H1 (cell line): Measurements from ENCODE around the gene PTPA. TPM values are rescaled to one million over a fixed set of nuclear protein-coding genes. Genes with fewer than 3 reads are reported as not detected.
A peak's percentile ranks its signal among the peaks of the same experiment; 100 is the strongest.

Source experiments
- CTCF ChIA-PET: fragments of 300-600 bp; sonication (Branson Sonifier 250); formaldehyde crosslinking; loops from one replicate; lab custom pipeline; 2021; ENCODE audit not compliant: partially characterized antibody; lab: Charles Lee
- POLR2A ChIA-PET: fragments of 300-600 bp; sonication (Branson Sonifier 250); formaldehyde crosslinking; loops from one replicate; lab custom pipeline; 2021; ENCODE audit warnings: inconsistent platforms; ENCODE audit not compliant: partially characterized antibody; lab: Charles Lee
- DNase-seq, 2 experiments: peaks; one replicate each; pipeline versions ENCODE4 v3.0.0 to v3.0.0-alpha.2; 2010 to 2022; ENCODE audit warnings: low spot score in 2 of 2, low read depth in 1 of 2, mixed read lengths in 1 of 2
- FAIRE-seq: peaks from 2 replicates; lab custom pipeline; 2011; peaks lifted over from hg19 to GRCh38; lab: Jason Lieb, UNC
- H2AFZ ChIP-seq: 2 replicates; pipeline ENCODE4 v1.8.1; 2012; ENCODE audit warnings: low read length, inconsistent platforms
- H2AK5ac ChIP-seq: 2 replicates; pipeline ENCODE4 v1.6.1; 2013; ENCODE audit warnings: low read depth, low read length
- H2BK120ac ChIP-seq: replicated peaks from 2 replicates; pipeline ENCODE3; 2013; ENCODE audit warnings: low read depth, low read length, inconsistent platforms
- H2BK12ac ChIP-seq: 2 replicates; pipeline ENCODE4 v1.6.1; 2013; ENCODE audit warnings: low read depth, low read length
- H2BK15ac ChIP-seq: 2 replicates; pipeline ENCODE4 v1.6.1; 2013; ENCODE audit warnings: low read length
- H2BK20ac ChIP-seq: 2 replicates; pipeline ENCODE4 v1.6.1; 2013; ENCODE audit warnings: low read length
- H2BK5ac ChIP-seq: 2 replicates; pipeline ENCODE4 v1.6.1; 2013; ENCODE audit warnings: low read depth, low read length
- H3K14ac ChIP-seq: 2 replicates; pipeline ENCODE4 v1.6.1; 2013; ENCODE audit warnings: inconsistent platforms; ENCODE audit not compliant: insufficient read length
- H3K18ac ChIP-seq: 2 replicates; pipeline ENCODE4 v1.6.1; 2013; ENCODE audit warnings: low read length; ENCODE audit errors: extremely low read depth
- H3K23ac ChIP-seq: 2 replicates; pipeline ENCODE4 v1.6.1; 2013; ENCODE audit warnings: inconsistent platforms; ENCODE audit not compliant: insufficient read length
- H3K23me2 ChIP-seq: 2 replicates; pipeline ENCODE4 v1.6.1; 2013; ENCODE audit warnings: low read depth, low read length
- H3K27ac ChIP-seq: 2 replicates; pipeline ENCODE4 v1.6.1; 2011; ENCODE audit warnings: low read depth, low read length, inconsistent platforms
- H3K27me3 ChIP-seq, 4 experiments: replicated peaks in 1 of 4; 1 replicate in 1 of 4; 2 replicates in 3 of 4; pipeline versions ENCODE4 v1.6.1 to v1.8.1; 2011 to 2013; ENCODE audit warnings: low read length in 3 of 4, mild to moderate bottlenecking in 3 of 4, inconsistent platforms in 2 of 4, mixed read lengths in 2 of 4, moderate library complexity in 1 of 4; ENCODE audit not compliant: control insufficient read depth in 3 of 4, insufficient read depth in 3 of 4; ENCODE audit errors: extremely low read depth in 1 of 4
- H3K36me3 ChIP-seq, 4 experiments: 2 replicates each; pipeline versions ENCODE4 v1.6.1 to v1.8.1; 2011 to 2013; ENCODE audit warnings: mild to moderate bottlenecking in 4 of 4, low read length in 3 of 4, moderate library complexity in 2 of 4, control low read depth in 1 of 4, inconsistent platforms in 1 of 4; ENCODE audit not compliant: insufficient read depth in 4 of 4, control insufficient read depth in 2 of 4
- H3K4ac ChIP-seq: replicated peaks from 2 replicates; pipeline ENCODE3; 2013; ENCODE audit warnings: low read length, low read depth, mixed read lengths, inconsistent platforms; ENCODE audit not compliant: insufficient read length
- H3K4me1 ChIP-seq, 4 experiments: replicated peaks in 1 of 4; 1 replicate in 1 of 4; 2 replicates in 3 of 4; pipeline versions ENCODE4 v1.6.1 to v1.8.1; 2011 to 2013; ENCODE audit warnings: low read length in 3 of 4, inconsistent platforms in 2 of 4, mixed read lengths in 1 of 4; ENCODE audit not compliant: insufficient read depth in 4 of 4, control insufficient read depth in 3 of 4
- H3K4me2 ChIP-seq, 2 experiments: 2 replicates each; pipeline versions ENCODE4 v1.6.1 to v1.8.1; 2011 to 2013; ENCODE audit warnings: low read depth in 2 of 2, low read length in 2 of 2, control low read depth in 1 of 2, inconsistent platforms in 1 of 2, mild to moderate bottlenecking in 1 of 2; ENCODE audit not compliant: insufficient read depth in 1 of 2
- H3K4me3 ChIP-seq, 4 experiments: fragments of 200-600, 300-600 bp in 1 of 4; sonication (generic), shearing (Covaris generic), sonication (Bioruptor Twin) in 1 of 4; 2 replicates each; pipeline versions ENCODE4 v1.5.1 to v1.8.1; 2011 to 2016; ENCODE audit warnings: low read length in 4 of 4, low read depth in 3 of 4, control low read depth in 2 of 4, inconsistent platforms in 2 of 4, mild to moderate bottlenecking in 2 of 4, mixed read lengths in 1 of 4, moderate library complexity in 1 of 4; ENCODE audit not compliant: insufficient read depth in 2 of 4; ENCODE audit errors: extremely low read depth in 1 of 4
- H3K56ac ChIP-seq: replicated peaks from 2 replicates; pipeline ENCODE3; 2013; ENCODE audit warnings: low read depth, mild to moderate bottlenecking, mixed read lengths, low read length, inconsistent platforms; ENCODE audit not compliant: insufficient read length
- H3K79me1 ChIP-seq: 2 replicates; pipeline ENCODE4 v1.6.1; 2013; ENCODE audit warnings: low read depth, low read length, control low read depth
- H3K79me2 ChIP-seq, 2 experiments: 2 replicates each; pipeline versions ENCODE4 v1.6.1 to v1.8.1; 2012 to 2013; ENCODE audit warnings: low read length in 2 of 2, mild to moderate bottlenecking in 2 of 2, inconsistent platforms in 1 of 2; ENCODE audit not compliant: insufficient read depth in 2 of 2, control insufficient read depth in 1 of 2
- H3K9ac ChIP-seq, 4 experiments: replicated peaks in 1 of 4; 1 replicate in 1 of 4; 2 replicates in 3 of 4; pipeline versions ENCODE4 v1.6.1 to v1.8.1; 2011 to 2013; ENCODE audit warnings: low read depth in 3 of 4, low read length in 3 of 4, control low read depth in 2 of 4, mild to moderate bottlenecking in 2 of 4, moderate library complexity in 2 of 4, inconsistent platforms in 1 of 4; ENCODE audit errors: extremely low read depth in 1 of 4
- H3K9me3 ChIP-seq, 2 experiments: 2 replicates each; pipeline versions ENCODE4 v1.6.1 to v1.8.1; 2012 to 2013; ENCODE audit warnings: mild to moderate bottlenecking in 2 of 2, moderate library complexity in 2 of 2, control low read depth in 1 of 2, inconsistent platforms in 1 of 2, low read depth in 1 of 2, low read length in 1 of 2, mixed read lengths in 1 of 2; ENCODE audit not compliant: insufficient read depth in 2 of 2
- H4K20me1 ChIP-seq, 2 experiments: replicated peaks in 1 of 2; 2 replicates each; pipeline versions ENCODE3 to v1.8.1; 2011 to 2013; ENCODE audit warnings: inconsistent platforms in 2 of 2, low read length in 2 of 2, mild to moderate bottlenecking in 1 of 2; ENCODE audit not compliant: insufficient read depth in 2 of 2, control insufficient read depth in 1 of 2
- H4K5ac ChIP-seq: 2 replicates; pipeline ENCODE4 v1.6.1; 2013; ENCODE audit warnings: low read length, low read depth, mixed read lengths, inconsistent platforms; ENCODE audit not compliant: insufficient read length
- H4K8ac ChIP-seq: 2 replicates; pipeline ENCODE4 v1.8.0; 2013; ENCODE audit warnings: mild to moderate bottlenecking, moderate library complexity, low read length, inconsistent platforms; ENCODE audit not compliant: insufficient read depth; ENCODE audit errors: extremely low read depth
- H4K91ac ChIP-seq: replicated peaks from 2 replicates; pipeline ENCODE3; 2013; ENCODE audit warnings: low read length, mixed read lengths, inconsistent platforms; ENCODE audit not compliant: insufficient read length
- CTBP2 ChIP-seq: IDR thresholded peaks from 2 replicates; pipeline ENCODE4 v1.7.0; 2011; ENCODE audit warnings: borderline replicate concordance, mild to moderate bottlenecking, moderate library complexity, mixed read lengths, low read length; ENCODE audit not compliant: insufficient read depth, insufficient read length
- EGR1 ChIP-seq: IDR thresholded peaks from 2 replicates; pipeline ENCODE4 v1.6.1; 2011; ENCODE audit warnings: low read depth, low read length, borderline replicate concordance
- EP300 ChIP-seq, 2 experiments: IDR thresholded peaks; 1 replicate in 1 of 2; 2 replicates in 1 of 2; pipeline ENCODE4 v1.6.1; 2011 to 2012; ENCODE audit warnings: low read depth in 2 of 2, low read length in 2 of 2, mild to moderate bottlenecking in 2 of 2, borderline replicate concordance in 1 of 2, inconsistent platforms in 1 of 2, moderate library complexity in 1 of 2
- HDAC6 ChIP-seq: IDR thresholded peaks from one replicate; pipeline ENCODE4 v1.7.1; 2012; ENCODE audit warnings: low read depth, mild to moderate bottlenecking, inconsistent platforms, low read length, moderate library complexity
- KDM5A ChIP-seq: fragments of 200-600 bp; IDR thresholded peaks from 2 replicates; pipeline ENCODE4 v1.7.1; 2012; ENCODE audit warnings: mild to moderate bottlenecking, low read length, inconsistent platforms, mixed read lengths
- SAP30 ChIP-seq: fragments of 300-600 bp; sonication (generic); IDR thresholded peaks from 2 replicates; pipeline ENCODE4 v1.7.1; 2012; ENCODE audit warnings: low read length, moderate library complexity, mild to moderate bottlenecking, inconsistent platforms; ENCODE audit not compliant: insufficient read depth, insufficient replicate concordance
- SIN3A ChIP-seq, 2 experiments: IDR thresholded peaks in 1 of 2; conservative IDR thresholded peaks in 1 of 2; 2 replicates each; pipeline ENCODE4 v1.6.1; 2011 to 2012; ENCODE audit warnings: low read length in 2 of 2, improper control_type of control experiment in 1 of 2, low read depth in 1 of 2, mild to moderate bottlenecking in 1 of 2
- TAF1 ChIP-seq: IDR thresholded peaks from 2 replicates; pipeline ENCODE4 v1.6.1; 2011; ENCODE audit warnings: mild to moderate bottlenecking, low read depth, low read length
- WGBS, 2 experiments: shearing (Covaris generic) in 1 of 2; methylation state at CpG; one replicate each; pipeline versions ENCODE4 v1.1.6 to v1.1.7; 2013 to 2015; ENCODE audit warnings: low lambda C conversion rate in 2 of 2, mixed read lengths in 2 of 2, inconsistent platforms in 1 of 2, low coverage in 1 of 2, missing lambda C conversion rate in 1 of 2; ENCODE audit not compliant: insufficient replicate concordance in 2 of 2, insufficient coverage in 1 of 2, insufficient read length in 1 of 2; ENCODE audit errors: extremely low coverage in 1 of 2, missing lambda C conversion rate in 1 of 2; 5-methylcytosine and 5-hydroxymethylcytosine counted together
- polyA plus RNA-seq, 7 experiments: library from polyadenylated mRNA; depleted of rRNA in 3 of 7; stranded (reverse) in 5 of 7; unstranded in 2 of 7; fragments of >200 nt in 5 of 7; fragments of 200-250 nt in 2 of 7; gene quantifications; 1 replicate in 5 of 7; 2 replicates in 1 of 7; 4 replicates in 1 of 7; pipeline versions ENCODE4 v1.2.1 to v1.2.3, GENCODE V29; 2011 to 2013; ENCODE audit warnings: missing spikeins in 2 of 7, mixed read lengths in 2 of 7
- total RNA-seq: library from RNA; stranded (reverse); fragmentation: NEBNext Ultra II Directional; extraction: Animal tissue kit (Norgen Biotek cat#: 25700); gene quantifications from 2 replicates; pipeline ENCODE4 v1.2.1, GENCODE V29; 2021
- TF ChIP-seq, protein P1 (sequence below): IDR thresholded peaks from 2 replicates; pipeline ENCODE4 v1.6.1; 2012; ENCODE audit warnings: inconsistent platforms

PTPA gene
- total and polyA plus RNA-seq, 2 of the 8 experiments (the other 6 are each of a cell fraction or from before 2014, with no cell fraction given): 114 to 145 TPM

DNA sequence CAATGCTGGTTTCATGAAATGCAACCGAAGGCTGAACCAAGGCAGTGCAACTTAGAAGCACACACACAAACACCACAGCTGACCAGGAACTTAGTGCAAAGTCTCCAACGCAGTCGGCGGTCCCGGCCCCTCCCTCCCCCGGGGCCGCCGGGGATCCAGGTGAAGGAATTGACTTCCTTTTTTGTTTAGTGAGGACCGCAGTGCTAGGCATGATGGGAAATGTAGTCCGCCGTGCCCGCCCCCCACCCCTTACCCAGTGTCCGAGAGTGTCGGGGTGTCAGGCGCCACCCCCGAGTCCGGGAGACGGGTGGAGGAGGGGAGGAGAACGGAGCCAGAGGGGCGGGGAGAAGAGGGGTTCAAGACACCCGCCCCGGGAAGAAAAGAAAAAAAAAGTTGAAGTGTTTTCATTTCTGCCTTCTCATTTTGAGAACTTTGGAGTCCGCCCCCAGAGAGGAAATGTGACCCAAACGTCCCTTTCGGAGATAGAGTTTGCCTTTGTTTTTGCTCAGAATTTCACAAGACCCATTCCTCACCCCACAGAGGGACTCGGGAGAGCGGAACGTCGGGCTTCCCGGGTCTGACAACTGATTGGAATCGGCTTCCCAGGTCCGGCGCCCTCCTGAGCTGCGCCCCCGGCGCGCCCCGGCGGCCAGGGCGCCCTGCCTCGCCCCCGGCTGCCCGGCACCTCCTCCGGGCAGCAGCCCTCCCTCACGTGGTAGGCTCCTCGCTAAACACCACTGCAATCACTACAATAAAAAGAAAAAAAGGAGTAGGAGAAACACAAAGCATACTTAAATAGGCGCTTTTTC, 64.8 kb downstream of the PTPA start:
- WGBS, 2 experiments: 3% methylated on average over 33 of the region's 47 CpGs; no CpG with 5 or more reads in 1 of the 2 experiments
- DNase-seq (peak in 1 of 2 experiments; percentile 79), FAIRE-seq (no peak)
- Histone ChIP-seq H2BK12ac (0 out of 2 replicates have a peak overlapping the region, but pooled peaks have one; percentile 39), H2AK5ac (no peak overlapping the region), H4K91ac (no peak overlapping the region), H3K9ac (no peak overlapping the region), H3K4ac (peak overlapping the region; percentile 40), H3K4me3 (peak overlapping the region; percentile 28 to 71 (median 42)), H3K56ac (no peak overlapping the region), H3K27me3 (peaks cover 35 to 72% (median 64%) of the 10 kb centered on the region in 4 experiments), H4K5ac (no peak overlapping the region), H2BK120ac (peak overlapping the region; percentile 81), H3K18ac (peak overlapping the region; percentile 71; the same call in 1 of the 2 replicates), H3K23ac (no peak overlapping the region), H3K36me3 (no peaks in the 10 kb centered on the region), H2BK20ac (no peak overlapping the region), H4K20me1 (peaks cover 5 to 9% of the 10 kb centered on the region in 2 experiments), H4K8ac (no peak overlapping the region), H3K79me1 (no peaks in the 10 kb centered on the region), H2BK5ac (0 out of 2 replicates have a peak overlapping the region, but pooled peaks have one; percentile 60), H2BK15ac (no peak overlapping the region), H2AFZ (no peak overlapping the region), H3K79me2 (no peaks in the 10 kb centered on the region), H3K23me2 (peaks cover 25% of the 10 kb centered on the region), H3K27ac (no peak overlapping the region), H3K14ac (no peak overlapping the region), H3K9me3 (no peaks in the 10 kb centered on the region; a peak in 1 of 4 replicates), H3K4me1 (peaks cover 0 to 24% (median 13%) of the 10 kb centered on the region in 4 experiments; a peak in 6 of 7 replicates), H3K4me2 (peak overlapping the region; percentile 92 to 94)
- CTCF ChIA-PET: interaction anchor here (1.0 to 27.8 kb wide), 10 partner anchors 7 to 441 kb away, joined by 3 to 831 read pairs (median 5); no protein-coding TSS in a partner anchor
- POLR2A ChIA-PET: interaction anchor here (0.6 to 4.5 kb wide), 14 partner anchors 10 to 1625 kb away, joined by 3 to 29 read pairs (median 4); no protein-coding TSS in a partner anchor
- TF ChIP-seq SIN3A (conservative IDR thresholded peaks at IDR 0.05 in 1 of 2, IDR thresholded peaks at IDR 0.05 in 1 of 2; ENCODE audit: low read depth in 1 of 2, low read length in 2 of 2): peak in 1 of 2 experiments; percentile 7; a peak in 1 of 4 replicates
- no peak for TF ChIP-seq EGR1
- peak; percentile 10 for TF ChIP-seq SAP30
- TF ChIP-seq, protein P1, sequence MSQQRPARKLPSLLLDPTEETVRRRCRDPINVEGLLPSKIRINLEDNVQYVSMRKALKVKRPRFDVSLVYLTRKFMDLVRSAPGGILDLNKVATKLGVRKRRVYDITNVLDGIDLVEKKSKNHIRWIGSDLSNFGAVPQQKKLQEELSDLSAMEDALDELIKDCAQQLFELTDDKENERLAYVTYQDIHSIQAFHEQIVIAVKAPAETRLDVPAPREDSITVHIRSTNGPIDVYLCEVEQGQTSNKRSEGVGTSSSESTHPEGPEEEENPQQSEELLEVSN: no peak; the same call in 1 of the 2 replicates
- TF ChIP-seq CTBP2: no peak
- TF ChIP-seq EP300 (IDR thresholded peaks at IDR 0.05; ENCODE audit: borderline replicate concordance in 1 of 2, low read depth in 2 of 2, low read length in 2 of 2): no peak
- no peak for TF ChIP-seq KDM5A
- no peak for TF ChIP-seq HDAC6
- 0 out of 2 replicates have a peak, but pooled peaks have one; percentile 5 for TF ChIP-seq TAF1
